PC-3 (cell line): Measurements from ENCODE around the gene TOP2A. TPM values are rescaled to one million over a fixed set of nuclear protein-coding genes. Genes with fewer than 3 reads are reported as not detected.

Source experiments
- ATAC-seq: fragments of 200-7000 bp; cut with Tn5 transposase; 2 replicates; pipeline ENCODE4 v1.9.1; 2020; ENCODE audit warnings: mild to moderate bottlenecking, moderate library complexity
- BruUV-seq: library from RNA; stranded (reverse); fragments of 400-500 nt; replicated peaks from 2 replicates; lab custom pipeline; 2021; lab: Mats Ljungman, UMichigan
- CTCF ChIA-PET: fragments of 300-600 bp; sonication (Branson Sonifier 250); formaldehyde crosslinking; loops from one replicate; lab custom pipeline; 2022; ENCODE audit warnings: antibody characterized with exemption; lab: Charles Lee
- POLR2A ChIA-PET: fragments of 300-600 bp; sonication (Branson Sonifier 250); formaldehyde crosslinking; loops from one replicate; lab custom pipeline; 2022; ENCODE audit warnings: antibody characterized with exemption; ENCODE audit not compliant: unreplicated experiment; lab: Charles Lee
- DNase-seq: peaks from one replicate; pipeline ENCODE4 v3.0.0-alpha.2; 2015
- H2AFZ ChIP-seq: fragments of 300-600 bp; sonication (generic); 2 replicates; pipeline ENCODE4 v1.6.0; 2016; ENCODE audit warnings: antibody characterized with exemption, low read length
- H3F3A ChIP-seq: fragments of 300-600 bp; sonication (generic); one replicate; pipeline ENCODE4 v1.6.0; 2017; ENCODE audit warnings: antibody characterized with exemption, low read length, control low read depth, mild to moderate bottlenecking; ENCODE audit not compliant: unreplicated experiment
- H3K27ac ChIP-seq: fragments of 300-600 bp; sonication (generic); 2 replicates; pipeline ENCODE4 v1.5.1; 2016; ENCODE audit warnings: mild to moderate bottlenecking, low read length
- H3K27me3 ChIP-seq: fragments of 300-600 bp; sonication (generic); 2 replicates; pipeline ENCODE4 v1.6.1; 2016; ENCODE audit warnings: low read length, mixed read lengths
- H3K36me3 ChIP-seq: fragments of 300-600 bp; sonication (generic); 2 replicates; pipeline ENCODE4 v1.6.1; 2016; ENCODE audit warnings: low read depth, mixed run types, low read length, mixed read lengths
- H3K4me1 ChIP-seq: fragments of 300-600 bp; sonication (generic); 2 replicates; pipeline ENCODE4 v1.5.1; 2016; ENCODE audit warnings: low read length; ENCODE audit not compliant: insufficient read depth
- H3K4me2 ChIP-seq: fragments of 300-600 bp; sonication (generic); 2 replicates; pipeline ENCODE4 v1.6.0; 2016; ENCODE audit warnings: low read length
- H3K4me3 ChIP-seq: fragments of 300-600 bp; sonication (generic); 2 replicates; pipeline ENCODE4 v1.5.1; 2016; ENCODE audit warnings: mild to moderate bottlenecking, low read length, mixed read lengths
- H3K79me2 ChIP-seq: fragments of 300-600 bp; sonication (generic); 2 replicates; pipeline ENCODE4 v1.6.1; 2017; ENCODE audit warnings: low read length, mixed read lengths
- H3K9ac ChIP-seq: fragments of 300-600 bp; sonication (generic); 2 replicates; pipeline ENCODE4 v1.6.0; 2016; ENCODE audit warnings: mild to moderate bottlenecking, low read length
- H3K9me2 ChIP-seq: fragments of 300-600 bp; sonication (generic); replicated peaks from 2 replicates; pipeline ENCODE4 v1.6.1; 2016; ENCODE audit warnings: mixed run types, low read length, mixed read lengths
- H3K9me3 ChIP-seq: fragments of 300-600 bp; sonication (generic); 2 replicates; pipeline ENCODE4 v1.6.1; 2016; ENCODE audit warnings: low read length, mixed read lengths
- H4K20me1 ChIP-seq: fragments of 300-600 bp; sonication (generic); 2 replicates; pipeline ENCODE4 v1.6.1; 2016; ENCODE audit warnings: low read length, mixed read lengths
- CTCF ChIP-seq: fragments of 300-600 bp; sonication (generic); conservative IDR thresholded peaks from 2 replicates; pipeline ENCODE4 v1.5.1; 2017; ENCODE audit warnings: antibody characterized with exemption, low read depth, mild to moderate bottlenecking, low read length
- EZH2 ChIP-seq: fragments of 300-600 bp; sonication (generic); IDR thresholded peaks from one replicate; pipeline ENCODE4 v1.6.1; 2017; ENCODE audit warnings: antibody characterized with exemption, mild to moderate bottlenecking, low read length; ENCODE audit not compliant: unreplicated experiment
- EZH2phosphoT487 ChIP-seq: fragments of 300-600 bp; sonication (generic); IDR thresholded peaks from 2 replicates; pipeline ENCODE4 v1.6.1; 2018; ENCODE audit warnings: mild to moderate bottlenecking, antibody characterized with exemption, low read length, borderline replicate concordance
- intact Hi-C: fragments of 100-400 bp; cut with micrococcal nuclease; formaldehyde crosslinking; loops from 2 replicates; pipeline ENCODE4 v1.9.0; 2023
- total RNA-seq: library from RNA; depleted of rRNA; stranded (reverse); fragments of >200 nt; gene quantifications from 2 replicates; pipeline ENCODE4 v1.2.3, GENCODE V29; 2014

TOP2A gene
- total RNA-seq, 1 experiment from 2014 or later: 104 TPM

GRCh38 chr17:40344421-40345160 lies 73.1 kb downstream of the TOP2A start:
- Histone ChIP-seq H4K20me1 (no peaks in the 10 kb centered on the region), H3K79me2 (peaks cover 8% of the 10 kb centered on the region; the same call in 1 of the 2 replicates), H3K9me3 (no peaks in the 10 kb centered on the region), H3K27ac (0 out of 2 replicates have a peak overlapping the region, but pooled peaks have one; percentile 14), H3F3A (no peaks in the 10 kb centered on the region), H3K36me3 (no peaks in the 10 kb centered on the region), H3K4me2 (peak overlapping the region; percentile 70), H3K9ac (peak overlapping the region; percentile 44), H3K4me3 (peak overlapping the region; percentile 57; the same call in 1 of the 2 replicates), H3K9me2 (no peaks in the 10 kb centered on the region), H3K27me3 (no peaks in the 10 kb centered on the region), H2AFZ (0 out of 2 replicates have a peak overlapping the region, but pooled peaks have one; percentile 43), H3K4me1 (peaks cover 7% of the 10 kb centered on the region)
- no peak for DNase-seq
- ATAC-seq: no peak
- TF ChIP-seq EZH2phosphoT487 (no peak), CTCF (no peak), EZH2 (no peak)
- intact Hi-C loops: loop anchor here (5.0 kb wide), 1 partner anchor 42 kb away; no protein-coding TSS in a partner anchor
- BruUV-seq: no TSS peak
- ChIA-PET CTCF (no interaction called here), POLR2A (no interaction called here)

GRCh38 chr17:40343219-40344119 lies 74.2 kb downstream of the TOP2A start:
- H4K20me1 ChIP-seq: no peaks in the 10 kb centered on the region
- POLR2A ChIA-PET: no interaction called here
- H3K79me2 ChIP-seq: peaks cover 8% of the 10 kb centered on the region; the same call in 1 of the 2 replicates
- H3K9me3 ChIP-seq: no peaks in the 10 kb centered on the region
- no peak overlapping the region for H3K27ac ChIP-seq
- H3F3A ChIP-seq: no peaks in the 10 kb centered on the region
- no peaks in the 10 kb centered on the region for H3K9me2 ChIP-seq
- DNase-seq (no peak), ATAC-seq (no peak)
- H3K27me3 ChIP-seq: no peaks in the 10 kb centered on the region
- peaks cover 7% of the 10 kb centered on the region for H3K4me1 ChIP-seq
- H3K4me3 ChIP-seq: no peak overlapping the region
- CTCF ChIA-PET: no interaction called here
- no TSS peak for BruUV-seq
- TF ChIP-seq CTCF (no peak), EZH2 (no peak), EZH2phosphoT487 (no peak)
- no peak overlapping the region for H3K9ac ChIP-seq
- no peak overlapping the region for H3K4me2 ChIP-seq
- intact Hi-C loops: loop anchor here (5.0 kb wide), 1 partner anchor 41 kb away; no protein-coding TSS in a partner anchor
- H3K36me3 ChIP-seq: no peaks in the 10 kb centered on the region
- H2AFZ ChIP-seq: no peak overlapping the region
